ENCODE results near the gene RCOR1.
A peak's percentile ranks its signal among the peaks of the same experiment; 100 is the strongest.

Gene RCOR1

DNA sequence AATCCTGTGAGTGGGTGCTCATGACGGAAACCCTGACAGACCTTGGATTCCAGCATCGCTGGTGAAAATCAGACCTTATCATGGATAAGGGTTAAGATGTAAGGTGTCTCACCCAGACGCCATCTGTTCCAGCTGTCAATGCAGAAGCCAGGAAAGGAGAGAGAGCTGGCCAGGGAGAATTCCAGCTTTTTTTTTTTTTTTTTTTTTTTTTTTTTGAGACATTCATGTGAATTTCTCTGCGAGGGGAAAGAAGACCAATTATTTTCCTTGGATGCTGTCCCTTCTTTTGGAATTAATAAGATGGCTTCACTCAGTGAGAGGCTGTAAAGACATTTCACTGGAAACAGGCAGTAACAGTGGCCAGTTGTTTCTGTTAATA, 186.6 kb downstream of the RCOR1 start:
- TF ChIP-seq, protein P1, sequence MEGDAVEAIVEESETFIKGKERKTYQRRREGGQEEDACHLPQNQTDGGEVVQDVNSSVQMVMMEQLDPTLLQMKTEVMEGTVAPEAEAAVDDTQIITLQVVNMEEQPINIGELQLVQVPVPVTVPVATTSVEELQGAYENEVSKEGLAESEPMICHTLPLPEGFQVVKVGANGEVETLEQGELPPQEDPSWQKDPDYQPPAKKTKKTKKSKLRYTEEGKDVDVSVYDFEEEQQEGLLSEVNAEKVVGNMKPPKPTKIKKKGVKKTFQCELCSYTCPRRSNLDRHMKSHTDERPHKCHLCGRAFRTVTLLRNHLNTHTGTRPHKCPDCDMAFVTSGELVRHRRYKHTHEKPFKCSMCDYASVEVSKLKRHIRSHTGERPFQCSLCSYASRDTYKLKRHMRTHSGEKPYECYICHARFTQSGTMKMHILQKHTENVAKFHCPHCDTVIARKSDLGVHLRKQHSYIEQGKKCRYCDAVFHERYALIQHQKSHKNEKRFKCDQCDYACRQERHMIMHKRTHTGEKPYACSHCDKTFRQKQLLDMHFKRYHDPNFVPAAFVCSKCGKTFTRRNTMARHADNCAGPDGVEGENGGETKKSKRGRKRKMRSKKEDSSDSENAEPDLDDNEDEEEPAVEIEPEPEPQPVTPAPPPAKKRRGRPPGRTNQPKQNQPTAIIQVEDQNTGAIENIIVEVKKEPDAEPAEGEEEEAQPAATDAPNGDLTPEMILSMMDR (conservative IDR thresholded peaks at IDR 0.05; ENCODE audit: low read depth): no peak
- H3K27ac ChIP-seq: no peak overlapping the region
- no peak for DNase-seq (ENCODE audit: low spot score)
- POLR2A ChIA-PET (ENCODE audit: low non-redundant PET): interaction anchor here (0.6 kb wide), 1 partner anchor 221 kb away, joined by 3 read pairs; no protein-coding TSS in a partner anchor
- CTCF ChIA-PET: interaction anchor here (0.7 to 1.2 kb wide), 3 partner anchors 11 to 321 kb away, joined by 3 to 5 read pairs (median 5); no protein-coding TSS in a partner anchor

DNA sequence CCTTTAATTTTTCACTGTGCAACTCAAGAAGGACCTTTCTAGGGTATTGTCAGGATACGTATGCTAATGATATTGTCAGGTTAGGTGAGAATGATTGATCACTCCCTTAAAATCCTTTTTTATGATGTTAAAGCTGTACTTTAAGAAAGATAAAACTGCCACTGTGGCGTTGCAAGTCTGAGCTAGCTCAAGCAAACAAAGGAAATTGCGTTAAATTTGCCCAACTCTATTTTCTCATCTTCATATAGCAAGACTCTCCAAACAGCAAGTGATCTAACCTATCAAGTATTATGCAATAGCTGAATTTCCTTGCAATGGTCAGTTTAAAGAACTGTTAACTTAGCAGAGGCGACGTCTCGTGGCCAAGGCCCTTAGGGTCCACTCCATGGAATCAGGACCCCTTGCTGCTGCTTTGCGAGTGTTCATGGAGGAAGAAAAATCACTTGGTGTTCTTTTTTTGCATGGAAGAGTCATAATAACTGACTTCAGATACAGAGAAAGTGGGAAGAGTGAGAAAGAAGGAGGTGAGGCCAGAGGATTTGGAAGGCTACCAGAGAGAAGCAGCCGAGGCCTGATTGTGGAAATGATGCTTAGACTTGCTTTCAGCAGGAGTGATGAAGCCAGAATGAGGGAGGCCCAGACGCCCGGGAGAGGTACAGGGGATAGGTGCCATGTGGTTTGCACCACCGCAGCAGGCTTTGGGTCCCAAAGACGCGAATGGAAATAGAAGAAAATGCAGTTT, 187.3 kb downstream of the RCOR1 start:
- ChIA-PET POLR2A (ENCODE audit: low non-redundant PET) (no interaction called here), CTCF (interaction anchor here (0.7 kb wide), 1 partner anchor 15 kb away, joined by 3 read pairs; no protein-coding TSS in a partner anchor)
- TF ChIP-seq, protein P1 (conservative IDR thresholded peaks at IDR 0.05; ENCODE audit: low read depth): no peak
- H3K27ac ChIP-seq: peak overlapping the region; percentile 25; the same call in 1 of the 2 replicates
- DNase-seq (ENCODE audit: low spot score): no peak
